ENCODE data around the gene AMOTL1. TPM values are rescaled to one million over a fixed set of nuclear protein-coding genes. Genes with fewer than 3 reads are reported as not detected.
"Not testable (repeated sequence)": the region's sequence is repeated elsewhere in the genome, so short reads cannot be mapped to it uniquely, and the experiment has no call there.

The AMOTL1 gene
- total and polyA plus RNA-seq, 9 donors: 31.1 to 61.9 (median 49.3) TPM

GRCh38 chr11:94800414-94800813, 32.3 kb downstream of the AMOTL1 start:
- Histone ChIP-seq H3K4me3 (ENCODE audit: low read length) (no peak overlapping the region), H3K27me3 (ENCODE audit: control insufficient read depth, insufficient read depth, low read length) (no peaks in the 10 kb centered on the region), H3K9me3 (replicated peaks; ENCODE audit: control insufficient read depth, low read depth, low read length) (no peaks in the 10 kb centered on the region), H3K4me1 (ENCODE audit: control insufficient read depth, insufficient read depth, low read length) (peaks cover 18% of the 10 kb centered on the region), H3K36me3 (ENCODE audit: control insufficient read depth, insufficient read depth, low read length) (peaks cover 38% of the 10 kb centered on the region), H3K27ac (ENCODE audit: low read length) (peak overlapping the region; percentile 77)
- peak; percentile 96 for DNase-seq
- WGBS (ENCODE audit: insufficient coverage): no CpG with 5 or more reads among the region's 1 CpG

- Histone ChIP-seq H3K36me3 (ENCODE audit: control insufficient read depth, insufficient read depth, low read length) (peaks cover 38% of the 10 kb centered on the region), H3K4me3 (ENCODE audit: low read length) (no peak overlapping the region), H3K27me3 (ENCODE audit: control insufficient read depth, insufficient read depth, low read length) (no peaks in the 10 kb centered on the region), H3K27ac (ENCODE audit: low read length) (no peak overlapping the region), H3K4me1 (ENCODE audit: control insufficient read depth, insufficient read depth, low read length) (peaks cover 20% of the 10 kb centered on the region), H3K9me3 (replicated peaks; ENCODE audit: control insufficient read depth, low read depth, low read length) (no peaks in the 10 kb centered on the region)
- DNase-seq: no peak
- WGBS (ENCODE audit: insufficient coverage): 82% methylated on average over 2 of the region's 4 CpGs
Measured at GRCh38 chr11:94801866-94802460, 33.8 kb downstream of the AMOTL1 start.

GRCh38 chr11:94802501-94802900, 34.3 kb downstream of the AMOTL1 start:
- no peak overlapping the region for H3K27ac ChIP-seq (ENCODE audit: low read length)
- peaks cover 20% of the 10 kb centered on the region for H3K4me1 ChIP-seq (ENCODE audit: control insufficient read depth, insufficient read depth, low read length)
- 78% methylated on average over 5 of the region's 5 CpGs for WGBS (ENCODE audit: insufficient coverage)
- peaks cover 35% of the 10 kb centered on the region for H3K36me3 ChIP-seq (ENCODE audit: control insufficient read depth, insufficient read depth, low read length)
- no peak overlapping the region for H3K4me3 ChIP-seq (ENCODE audit: low read length)
- H3K9me3 ChIP-seq (replicated peaks; ENCODE audit: control insufficient read depth, low read depth, low read length): no peaks in the 10 kb centered on the region
- no peaks in the 10 kb centered on the region for H3K27me3 ChIP-seq (ENCODE audit: control insufficient read depth, insufficient read depth, low read length)
- DNase-seq: no peak

GRCh38 chr11:94803491-94803890, 35.3 kb downstream of the AMOTL1 start:
- Histone ChIP-seq H3K36me3 (ENCODE audit: control insufficient read depth, insufficient read depth, low read length) (peaks cover 36% of the 10 kb centered on the region), H3K27ac (ENCODE audit: low read length) (no peak overlapping the region), H3K9me3 (replicated peaks; ENCODE audit: control insufficient read depth, low read depth, low read length) (no peaks in the 10 kb centered on the region), H3K4me1 (ENCODE audit: control insufficient read depth, insufficient read depth, low read length) (peaks cover 20% of the 10 kb centered on the region), H3K4me3 (ENCODE audit: low read length) (no peak overlapping the region), H3K27me3 (ENCODE audit: control insufficient read depth, insufficient read depth, low read length) (no peaks in the 10 kb centered on the region)
- DNase-seq: no peak

GRCh38 chr11:94804874-94805273, 36.7 kb downstream of the AMOTL1 start:
- DNase-seq: no peak
- Histone ChIP-seq H3K9me3 (replicated peaks; ENCODE audit: control insufficient read depth, low read depth, low read length) (no peaks in the 10 kb centered on the region), H3K4me3 (ENCODE audit: low read length) (no peak overlapping the region), H3K27ac (ENCODE audit: low read length) (no peak overlapping the region), H3K36me3 (ENCODE audit: control insufficient read depth, insufficient read depth, low read length) (peaks cover 33% of the 10 kb centered on the region), H3K4me1 (ENCODE audit: control insufficient read depth, insufficient read depth, low read length) (peaks cover 17% of the 10 kb centered on the region), H3K27me3 (ENCODE audit: control insufficient read depth, insufficient read depth, low read length) (no peaks in the 10 kb centered on the region)
- no CpG with 5 or more reads among the region's 4 CpGs for WGBS (ENCODE audit: insufficient coverage)

- Histone ChIP-seq H3K4me3 (ENCODE audit: low read length) (no peak overlapping the region), H3K27me3 (ENCODE audit: control insufficient read depth, insufficient read depth, low read length) (no peaks in the 10 kb centered on the region), H3K27ac (ENCODE audit: low read length) (no peak overlapping the region), H3K9me3 (replicated peaks; ENCODE audit: control insufficient read depth, low read depth, low read length) (no peaks in the 10 kb centered on the region), H3K4me1 (ENCODE audit: control insufficient read depth, insufficient read depth, low read length) (peaks cover 10% of the 10 kb centered on the region), H3K36me3 (ENCODE audit: control insufficient read depth, insufficient read depth, low read length) (peaks cover 25% of the 10 kb centered on the region)
- WGBS (ENCODE audit: insufficient coverage): no CpG with 5 or more reads among the region's 1 CpG
- no peak for DNase-seq
Measured at GRCh38 chr11:94806014-94806413, 37.9 kb downstream of the AMOTL1 start.

- peaks cover 5% of the 10 kb centered on the region for H3K4me1 ChIP-seq (ENCODE audit: control insufficient read depth, insufficient read depth, low read length)
- H3K9me3 ChIP-seq (replicated peaks; ENCODE audit: control insufficient read depth, low read depth, low read length): no peaks in the 10 kb centered on the region
- H3K27me3 ChIP-seq (ENCODE audit: control insufficient read depth, insufficient read depth, low read length): no peaks in the 10 kb centered on the region
- no peak overlapping the region for H3K4me3 ChIP-seq (ENCODE audit: low read length)
- H3K36me3 ChIP-seq (ENCODE audit: control insufficient read depth, insufficient read depth, low read length): peaks cover 21% of the 10 kb centered on the region
- 49% methylated on average over 3 of the region's 4 CpGs for WGBS (ENCODE audit: insufficient coverage)
- DNase-seq: no peak
- no peak overlapping the region for H3K27ac ChIP-seq (ENCODE audit: low read length)
Measured at GRCh38 chr11:94806419-94806818, 38.3 kb downstream of the AMOTL1 start.

- Histone ChIP-seq H3K36me3 (ENCODE audit: control insufficient read depth, insufficient read depth, low read length) (peaks cover 20% of the 10 kb centered on the region), H3K4me1 (ENCODE audit: control insufficient read depth, insufficient read depth, low read length) (peaks cover 2% of the 10 kb centered on the region), H3K27me3 (ENCODE audit: control insufficient read depth, insufficient read depth, low read length) (no peaks in the 10 kb centered on the region), H3K9me3 (replicated peaks; ENCODE audit: control insufficient read depth, low read depth, low read length) (no peaks in the 10 kb centered on the region), H3K27ac (ENCODE audit: low read length) (no peak overlapping the region), H3K4me3 (ENCODE audit: low read length) (no peak overlapping the region)
- WGBS (ENCODE audit: insufficient coverage): 100% methylated on average over 1 of the region's 5 CpGs
- DNase-seq: no peak
Measured at GRCh38 chr11:94809251-94809650, 41.1 kb downstream of the AMOTL1 start.

GRCh38 chr11:94812724-94813720, 44.9 kb downstream of the AMOTL1 start:
- DNase-seq; H3K27me3 ChIP-seq (ENCODE audit: control insufficient read depth, insufficient read depth, low read length); H3K4me3 ChIP-seq (ENCODE audit: low read length); H3K9me3 ChIP-seq (replicated peaks; ENCODE audit: control insufficient read depth, low read depth, low read length); H3K27ac ChIP-seq (ENCODE audit: low read length); H3K4me1 ChIP-seq (ENCODE audit: control insufficient read depth, insufficient read depth, low read length): not testable (repeated sequence)
- WGBS (ENCODE audit: insufficient coverage): 91% methylated on average over 4 of the region's 9 CpGs
- peaks cover 18% of the 10 kb centered on the region for H3K36me3 ChIP-seq (ENCODE audit: control insufficient read depth, insufficient read depth, low read length)

GRCh38 chr11:94814272-94814976, 46.3 kb downstream of the AMOTL1 start:
- no peak overlapping the region for H3K27ac ChIP-seq (ENCODE audit: low read length)
- no CpG with 5 or more reads among the region's 7 CpGs for WGBS (ENCODE audit: insufficient coverage)
- peaks cover 2% of the 10 kb centered on the region for H3K9me3 ChIP-seq (replicated peaks; ENCODE audit: control insufficient read depth, low read depth, low read length)
- H3K27me3 ChIP-seq (ENCODE audit: control insufficient read depth, insufficient read depth, low read length): no peaks in the 10 kb centered on the region
- H3K4me3 ChIP-seq (ENCODE audit: low read length): no peak overlapping the region
- H3K4me1 ChIP-seq (ENCODE audit: control insufficient read depth, insufficient read depth, low read length): no peaks in the 10 kb centered on the region
- no peak for DNase-seq
- H3K36me3 ChIP-seq (ENCODE audit: control insufficient read depth, insufficient read depth, low read length): peaks cover 13% of the 10 kb centered on the region

Measured in muscle of leg (tissue), 11 donors.